Esophagus (tissue), 2 donors: ENCODE measurements around the gene SIGLECL1. TPM values are rescaled to one million over a fixed set of nuclear protein-coding genes. Genes with fewer than 3 reads are reported as not detected.

Source experiments
- H3K27ac ChIP-seq, 2 donors: one replicate each; pipeline ENCODE4 v1.5.1; 2013; ENCODE audit warnings: low read depth in 2 of 2, mild to moderate bottlenecking in 2 of 2, inconsistent platforms in 1 of 2, low read length in 1 of 2, moderate library complexity in 1 of 2
- H3K27me3 ChIP-seq, 2 donors: one replicate each; pipeline ENCODE4 v1.6.1; 2013; ENCODE audit warnings: low read length in 2 of 2, control low read depth in 1 of 2, mild to moderate bottlenecking in 1 of 2; ENCODE audit not compliant: insufficient read depth in 2 of 2, control insufficient read depth in 1 of 2
- H3K36me3 ChIP-seq, 2 donors: one replicate each; pipeline ENCODE4 v1.6.1; 2013; ENCODE audit warnings: low read length in 1 of 2; ENCODE audit not compliant: control insufficient read depth in 2 of 2, insufficient read depth in 2 of 2
- H3K4me1 ChIP-seq, 2 donors: one replicate each; pipeline ENCODE4 v1.6.1; 2013; ENCODE audit warnings: low read length in 1 of 2; ENCODE audit not compliant: control insufficient read depth in 2 of 2, insufficient read depth in 2 of 2
- H3K4me3 ChIP-seq, 2 donors: one replicate each; pipeline ENCODE4 v1.5.1; 2013; ENCODE audit warnings: low read length in 2 of 2, mild to moderate bottlenecking in 2 of 2, low read depth in 1 of 2, moderate library complexity in 1 of 2
- H3K9me3 ChIP-seq, 2 donors: one replicate each; pipeline ENCODE4 v1.6.1; 2013; ENCODE audit warnings: mild to moderate bottlenecking in 2 of 2, low read depth in 1 of 2, low read length in 1 of 2, moderate library complexity in 1 of 2; ENCODE audit not compliant: control insufficient read depth in 2 of 2, insufficient read depth in 1 of 2
- WGBS, 2 donors: extraction: QIAGEN DNeasy Blood & Tissue Kit; methylation state at CpG; one replicate each; pipeline ENCODE4 v1.1.7; 2013; 5-methylcytosine and 5-hydroxymethylcytosine counted together
- polyA plus RNA-seq, 2 donors: library from polyadenylated mRNA; stranded (reverse); fragments of 200-250 nt; gene quantifications; one replicate each; pipeline ENCODE4 v1.2.3, GENCODE V29; 2013
- donor health status: healthy with polysubstance abuse.
- donor health status: Bipolar disorder and iron deficiency.

SIGLECL1 gene
- polyA plus RNA-seq, 2 donors, result not detected

- no peaks in the 10 kb centered on the region for H3K4me1 ChIP-seq
- WGBS, 2 donors, result 67 to 77% methylated on average over 7 of the region's 7 CpGs
- H3K36me3 ChIP-seq, result no peaks in the 10 kb centered on the region
- no peak overlapping the region for H3K27ac ChIP-seq
- no peak overlapping the region for H3K4me3 ChIP-seq
- no peaks in the 10 kb centered on the region for H3K27me3 ChIP-seq
- peaks cover 0 to 7% of the 10 kb centered on the region in 2 donors for H3K9me3 ChIP-seq
These were observed 2.8 kb upstream of the SIGLECL1 start for GRCh38 chr19:51247972-51248590.

GRCh38 chr19:51251468-51251820 lies 564 bp downstream of the SIGLECL1 start:
- Histone ChIP-seq H3K4me1 (no peaks in the 10 kb centered on the region), H3K36me3 (no peaks in the 10 kb centered on the region), H3K27me3 (no peaks in the 10 kb centered on the region), H3K9me3 (peaks cover 0 to 7% of the 10 kb centered on the region in 2 donors), H3K27ac (no peak overlapping the region), H3K4me3 (no peak overlapping the region)
- WGBS, 2 donors, result 71 to 73% methylated on average over 9 of the region's 9 CpGs

- Histone ChIP-seq H3K27me3 (no peaks in the 10 kb centered on the region), H3K27ac (no peak overlapping the region), H3K9me3 (peaks cover 0 to 7% of the 10 kb centered on the region in 2 donors), H3K36me3 (no peaks in the 10 kb centered on the region), H3K4me3 (no peak overlapping the region), H3K4me1 (no peaks in the 10 kb centered on the region)
- 69 to 76% methylated on average over 9 of the region's 9 CpGs for WGBS, 2 donors
These were observed 1.6 kb downstream of the SIGLECL1 start for GRCh38 chr19:51252306-51253079.

DNA sequence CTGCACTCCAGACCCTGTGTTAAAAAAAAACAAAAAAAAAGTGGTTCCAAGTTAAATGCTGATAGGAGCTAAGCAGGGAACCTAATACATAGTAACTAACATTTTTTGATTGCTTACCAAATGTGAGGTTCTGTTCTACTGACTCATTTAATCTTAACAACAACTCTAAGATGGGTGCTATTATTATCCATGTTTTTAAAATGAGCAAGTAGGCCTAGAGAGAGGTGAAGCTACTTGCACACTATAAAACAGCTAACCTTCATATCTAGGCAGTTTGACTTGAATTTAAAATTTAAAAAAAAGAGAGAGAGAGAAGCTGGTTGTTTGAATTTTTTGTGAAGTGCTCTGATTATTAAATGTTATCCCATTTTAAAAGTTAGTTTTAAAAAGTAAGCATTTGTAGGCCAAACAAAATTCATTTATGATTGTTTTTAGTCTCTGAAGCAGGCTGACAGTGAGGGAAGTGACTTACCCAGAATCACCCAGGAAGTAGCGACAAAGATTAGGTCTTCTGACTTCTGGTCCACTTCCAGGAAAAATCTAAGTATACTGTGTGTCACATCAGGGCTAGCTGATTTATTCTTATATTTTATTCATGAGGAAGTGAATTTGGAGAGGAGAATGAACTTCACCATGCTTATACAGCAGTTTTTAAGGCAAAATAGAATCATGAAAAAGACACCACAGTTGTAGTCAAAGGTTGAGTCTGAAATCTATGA lies 2.4 kb downstream of the SIGLECL1 start:
- Histone ChIP-seq H3K36me3 (no peaks in the 10 kb centered on the region), H3K4me1 (no peaks in the 10 kb centered on the region), H3K9me3 (peaks cover 0 to 7% of the 10 kb centered on the region in 2 donors), H3K4me3 (no peak overlapping the region), H3K27me3 (no peaks in the 10 kb centered on the region), H3K27ac (no peak overlapping the region)
- 81 to 83% methylated on average over 1 of the region's 1 CpG for WGBS, 2 donors

- WGBS, 2 donors, result 38 to 52% methylated on average over 2 of the region's 2 CpGs
- no peaks in the 10 kb centered on the region for H3K27me3 ChIP-seq
These were observed 5.3 kb downstream of the SIGLECL1 start for GRCh38 chr19:51256155-51256625.

DNA sequence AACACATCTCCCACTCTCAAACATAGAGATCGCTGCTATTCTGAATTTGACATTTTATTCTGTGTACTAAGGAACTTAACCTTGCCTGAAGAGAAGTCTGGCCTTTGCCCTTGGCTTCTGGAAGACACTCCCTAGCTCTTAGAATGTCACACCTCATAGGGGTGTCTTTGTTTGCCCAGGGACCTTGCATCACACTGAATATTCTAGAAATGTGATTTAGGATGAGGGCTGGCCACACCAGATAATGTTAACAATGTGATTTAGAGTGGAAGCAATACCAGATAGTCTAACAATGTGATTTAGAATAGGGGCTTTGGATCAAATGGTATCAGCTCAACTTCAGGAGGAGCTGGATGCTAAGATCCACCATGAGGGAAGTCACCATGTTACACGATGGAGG lies 6.6 kb downstream of the SIGLECL1 start:
- H3K27ac ChIP-seq, result no peak overlapping the region
- no peaks in the 10 kb centered on the region for H3K9me3 ChIP-seq
- WGBS, 2 donors, result 78 to 81% methylated on average over 2 of the region's 2 CpGs
- no peaks in the 10 kb centered on the region for H3K4me1 ChIP-seq
- H3K27me3 ChIP-seq, result no peaks in the 10 kb centered on the region
- no peak overlapping the region for H3K4me3 ChIP-seq
- no peaks in the 10 kb centered on the region for H3K36me3 ChIP-seq

More at GRCh38 chr19:51256155-51256625, 5.3 kb downstream of the SIGLECL1 start:
- Histone ChIP-seq H3K36me3 (no peaks in the 10 kb centered on the region), H3K9me3 (peaks cover 0 to 1% of the 10 kb centered on the region in 2 donors), H3K27ac (no peak overlapping the region), H3K4me3 (no peak overlapping the region), H3K4me1 (no peaks in the 10 kb centered on the region)

- 53 to 59% methylated on average over 6 of the region's 6 CpGs for WGBS, 2 donors
These were observed 7.6 kb downstream of the SIGLECL1 start for GRCh38 chr19:51258165-51259160.

DNA sequence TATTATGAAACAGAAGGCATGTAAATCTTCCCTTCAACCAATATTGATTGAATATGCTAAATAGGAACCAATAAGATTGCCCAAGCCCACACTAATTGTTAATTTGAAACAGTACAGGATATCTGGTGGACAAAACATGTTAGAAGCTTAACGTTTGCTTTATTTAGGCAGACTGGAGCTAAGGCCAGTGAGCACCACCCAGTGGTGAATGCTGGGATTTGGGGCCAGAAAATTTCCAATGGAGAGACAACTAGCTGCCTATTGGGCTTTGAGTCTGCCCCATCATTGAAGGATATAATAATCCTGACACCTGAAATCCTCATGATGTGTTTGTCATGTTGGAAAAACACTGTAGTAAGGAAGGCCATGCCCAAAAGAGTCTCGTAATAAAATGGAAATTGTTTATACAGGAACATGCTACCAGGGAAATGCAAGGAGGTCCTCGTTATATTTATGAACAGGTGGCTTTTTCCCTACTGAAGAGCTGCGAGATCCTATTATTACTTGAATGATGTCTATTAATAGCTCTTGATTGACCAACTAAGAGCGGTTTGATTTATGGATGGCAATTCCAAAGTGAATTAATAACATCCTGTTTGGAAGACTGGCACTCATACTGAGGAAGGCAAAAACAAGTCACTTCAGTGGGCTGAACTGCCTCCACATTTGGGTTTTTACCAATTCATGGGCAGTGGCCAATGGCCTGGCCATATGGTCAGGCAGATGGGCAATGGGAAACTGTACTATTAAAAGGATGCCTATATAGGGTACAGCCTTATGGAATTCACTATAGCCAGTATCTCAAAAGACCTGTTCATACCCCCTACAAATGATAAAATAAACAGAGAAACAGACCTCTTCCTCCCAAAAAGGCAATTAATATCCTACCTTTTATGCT lies 8.7 kb downstream of the SIGLECL1 start:
- no peaks in the 10 kb centered on the region for H3K4me1 ChIP-seq
- WGBS, 2 donors, result 31 to 33% methylated on average over 5 of the region's 5 CpGs
- no peak overlapping the region for H3K27ac ChIP-seq

More at GRCh38 chr19:51258165-51259160, 7.6 kb downstream of the SIGLECL1 start:
- Histone ChIP-seq H3K36me3 (no peaks in the 10 kb centered on the region), H3K4me3 (no peak overlapping the region), H3K9me3 (no peaks in the 10 kb centered on the region), H3K27me3 (no peaks in the 10 kb centered on the region), H3K4me1 (no peaks in the 10 kb centered on the region), H3K27ac (no peak overlapping the region)

More for the DNA sequence above, 8.7 kb downstream of the SIGLECL1 start:
- Histone ChIP-seq H3K27me3 (no peaks in the 10 kb centered on the region), H3K4me3 (no peak overlapping the region), H3K36me3 (no peaks in the 10 kb centered on the region), H3K9me3 (no peaks in the 10 kb centered on the region)
